GM10266 (cell line): ENCODE data around the gene FBXO4.

Experiments used
- DNase-seq: peaks from one replicate; pipeline ENCODE4 v3.0.0; 2012; ENCODE audit errors: extremely low spot score
- TF ChIP-seq, protein P1 (sequence below): IDR thresholded peaks from 2 replicates; pipeline ENCODE4 v1.5.1; 2012; ENCODE audit warnings: mild to moderate bottlenecking, low read depth; ENCODE audit not compliant: control insufficient read depth, insufficient read depth; ENCODE audit errors: missing control alignments

FBXO4 gene

DNA sequence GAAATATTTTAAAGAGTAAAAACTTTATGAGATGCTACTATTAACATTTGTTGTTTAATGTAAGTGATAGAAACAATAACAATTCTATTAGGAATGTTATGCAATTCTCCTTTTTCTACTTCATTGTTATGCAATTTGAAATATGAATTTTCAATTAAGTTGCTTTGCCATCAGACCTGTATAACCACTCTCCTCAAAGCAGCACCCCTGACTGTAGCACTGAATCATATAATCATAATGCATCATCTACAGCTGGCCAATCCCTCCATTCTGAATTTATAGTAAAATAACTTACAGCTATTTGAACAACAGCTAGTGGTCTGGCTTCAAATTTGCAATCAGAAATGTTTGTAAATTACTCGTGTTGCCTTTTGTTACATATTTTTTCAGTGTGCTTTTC, 29.2 kb downstream of the FBXO4 start:
- TF ChIP-seq, protein P1, sequence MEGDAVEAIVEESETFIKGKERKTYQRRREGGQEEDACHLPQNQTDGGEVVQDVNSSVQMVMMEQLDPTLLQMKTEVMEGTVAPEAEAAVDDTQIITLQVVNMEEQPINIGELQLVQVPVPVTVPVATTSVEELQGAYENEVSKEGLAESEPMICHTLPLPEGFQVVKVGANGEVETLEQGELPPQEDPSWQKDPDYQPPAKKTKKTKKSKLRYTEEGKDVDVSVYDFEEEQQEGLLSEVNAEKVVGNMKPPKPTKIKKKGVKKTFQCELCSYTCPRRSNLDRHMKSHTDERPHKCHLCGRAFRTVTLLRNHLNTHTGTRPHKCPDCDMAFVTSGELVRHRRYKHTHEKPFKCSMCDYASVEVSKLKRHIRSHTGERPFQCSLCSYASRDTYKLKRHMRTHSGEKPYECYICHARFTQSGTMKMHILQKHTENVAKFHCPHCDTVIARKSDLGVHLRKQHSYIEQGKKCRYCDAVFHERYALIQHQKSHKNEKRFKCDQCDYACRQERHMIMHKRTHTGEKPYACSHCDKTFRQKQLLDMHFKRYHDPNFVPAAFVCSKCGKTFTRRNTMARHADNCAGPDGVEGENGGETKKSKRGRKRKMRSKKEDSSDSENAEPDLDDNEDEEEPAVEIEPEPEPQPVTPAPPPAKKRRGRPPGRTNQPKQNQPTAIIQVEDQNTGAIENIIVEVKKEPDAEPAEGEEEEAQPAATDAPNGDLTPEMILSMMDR: no peak
- no peak for DNase-seq

DNA sequence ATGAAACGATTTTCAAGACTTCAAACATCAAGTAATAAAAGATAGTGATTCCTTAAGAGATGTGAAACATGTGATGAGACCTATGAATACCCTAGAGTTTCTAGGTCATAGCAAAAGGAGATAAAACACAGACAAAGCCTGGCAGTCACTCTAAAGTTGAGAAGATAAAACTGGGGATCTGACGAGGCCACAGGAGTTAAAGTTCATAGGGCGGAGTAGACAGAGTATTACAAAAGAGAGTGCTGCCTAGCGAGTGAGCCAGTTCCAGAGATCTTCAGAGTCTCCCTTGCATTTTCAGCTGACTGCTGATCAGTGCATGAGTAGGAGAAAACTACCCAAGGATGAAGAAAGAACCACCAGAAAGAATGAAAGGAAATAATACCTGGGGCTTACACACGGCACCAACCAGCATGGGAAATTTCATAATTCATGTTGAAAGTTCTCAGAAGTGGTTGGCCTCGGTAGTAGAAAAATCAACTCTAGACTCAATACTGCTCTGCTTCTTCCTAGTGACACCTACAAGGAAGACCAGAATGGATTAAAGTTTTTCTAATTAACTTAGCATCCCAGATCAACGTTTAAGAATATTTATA, 30.4 kb downstream of the FBXO4 start:
- DNase-seq: no peak
- TF ChIP-seq, protein P1: no peak

DNA sequence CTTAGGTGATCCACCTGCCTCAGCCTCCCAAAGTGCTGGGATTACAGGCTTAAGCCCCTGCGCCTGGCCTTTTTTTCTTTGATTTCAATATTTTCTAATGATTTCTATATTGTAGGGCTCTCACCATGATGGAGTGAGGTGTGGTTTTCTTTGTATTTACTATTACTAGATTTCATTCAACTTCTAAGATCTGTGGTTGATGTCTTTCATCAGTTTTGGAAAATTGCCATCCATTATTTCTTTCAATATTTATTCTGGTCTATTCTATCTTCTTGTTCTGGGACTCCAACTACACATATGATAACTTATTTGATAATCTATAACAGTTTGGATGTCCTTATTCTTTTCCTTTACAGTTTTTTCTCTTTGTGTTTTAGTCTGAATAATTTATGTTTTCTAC, 31.9 kb downstream of the FBXO4 start:
- TF ChIP-seq, protein P1: no peak
- DNase-seq: no peak

DNA sequence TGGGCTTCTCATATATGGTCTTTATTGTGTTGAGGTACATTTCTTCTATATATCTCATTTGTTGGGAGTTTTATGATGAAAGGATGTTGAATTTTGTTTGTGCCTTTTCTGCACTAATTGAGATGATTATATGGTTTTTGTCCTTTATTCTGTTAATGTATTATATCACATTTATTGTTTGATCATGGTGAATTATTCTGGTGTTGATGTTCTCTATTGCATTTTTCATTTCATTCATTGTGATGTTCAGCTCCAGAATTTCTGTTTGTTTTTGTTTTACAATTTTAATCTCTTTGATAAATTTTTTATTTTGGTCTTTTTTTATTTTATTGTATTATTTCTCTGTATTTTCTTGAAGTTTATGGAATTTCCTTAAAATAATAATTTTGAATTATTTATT, 35.4 kb downstream of the FBXO4 start:
- TF ChIP-seq, protein P1: no peak
- DNase-seq: no peak

DNA sequence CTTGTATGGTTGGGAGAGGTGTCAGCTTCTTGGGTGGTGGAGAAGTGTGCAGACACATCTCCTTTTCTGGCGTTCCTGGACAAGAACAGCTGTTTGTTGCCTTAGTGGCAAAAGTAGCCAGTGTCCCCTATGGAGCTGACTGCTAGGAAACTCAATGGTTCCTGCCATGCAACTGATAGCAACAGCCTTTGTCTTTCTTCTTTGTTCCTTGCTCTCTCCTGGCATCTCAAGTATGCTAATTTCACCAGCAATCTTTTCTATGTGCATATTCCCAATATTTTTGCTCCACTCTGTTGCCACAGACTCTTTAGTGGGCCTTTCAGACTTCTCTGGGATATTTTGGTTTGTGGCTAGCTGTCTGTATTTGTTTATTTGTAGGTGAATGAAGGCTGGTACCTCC, 36.7 kb downstream of the FBXO4 start:
- TF ChIP-seq, protein P1: no peak
- no peak for DNase-seq

DNA sequence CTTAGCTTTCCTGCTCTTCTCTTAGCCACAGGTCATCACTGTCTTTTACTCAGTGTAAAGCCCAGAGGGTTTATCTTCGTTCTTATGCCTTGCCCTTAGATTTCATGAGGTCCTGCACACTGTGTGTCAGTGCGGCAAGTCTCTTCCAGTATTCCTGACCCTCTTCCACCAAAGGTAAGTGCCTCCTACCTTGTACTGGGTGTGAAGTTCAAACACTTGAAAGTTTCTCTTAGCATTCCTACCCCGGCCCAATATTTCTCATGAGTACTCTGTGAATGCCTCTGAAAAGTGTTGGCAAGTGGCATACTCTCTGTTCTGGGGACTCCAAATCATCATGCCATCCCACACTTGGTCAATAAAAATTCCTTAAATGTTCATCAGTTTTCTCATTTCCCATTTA, 37.4 kb downstream of the FBXO4 start:
- TF ChIP-seq, protein P1: no peak
- no peak for DNase-seq

DNA sequence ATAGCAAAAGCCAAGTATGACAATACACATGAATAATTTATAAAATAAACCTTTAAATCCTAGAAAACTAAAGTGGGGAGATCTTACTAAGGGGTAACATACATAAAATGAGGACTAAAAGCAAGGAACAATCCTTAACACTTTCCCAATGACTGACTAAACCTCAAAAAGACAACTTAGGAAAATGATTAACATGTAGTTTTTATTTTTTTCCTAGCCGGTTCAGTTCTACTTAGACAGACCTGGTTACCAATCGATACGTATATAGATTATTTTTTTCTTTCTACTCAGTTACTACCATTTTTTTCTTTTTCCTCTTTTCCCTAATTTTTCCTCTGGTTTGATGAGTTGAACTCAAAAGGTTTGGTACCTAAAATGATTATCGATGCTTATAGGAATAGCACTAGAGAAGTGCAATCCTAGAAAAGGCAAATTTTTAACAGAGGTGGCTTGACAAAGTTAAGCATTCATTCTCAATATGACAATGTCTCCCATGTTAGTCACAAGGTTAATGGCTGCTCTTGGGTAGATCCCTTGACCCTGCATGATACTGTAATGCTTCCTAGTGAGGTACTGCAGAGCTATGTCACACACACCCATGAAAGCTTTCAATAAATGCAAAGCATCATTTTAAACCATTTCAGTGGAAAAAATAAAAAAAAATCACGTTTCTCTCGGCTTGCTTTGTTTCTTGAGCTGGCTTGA, 41.5 kb downstream of the FBXO4 start:
- DNase-seq: no peak
- TF ChIP-seq, protein P1: no peak
